ENCODE results near the gene PRKN. TPM values are rescaled to one million over a fixed set of nuclear protein-coding genes. Genes with fewer than 3 reads are reported as not detected.

The PRKN gene
- total and polyA plus RNA-seq, 9 of the 15 experiments (the other 6 are each of a cell fraction or from before 2014, with no cell fraction given), result 0.03 to 0.96 (median 0.15) TPM; not detected in 2

DNA sequence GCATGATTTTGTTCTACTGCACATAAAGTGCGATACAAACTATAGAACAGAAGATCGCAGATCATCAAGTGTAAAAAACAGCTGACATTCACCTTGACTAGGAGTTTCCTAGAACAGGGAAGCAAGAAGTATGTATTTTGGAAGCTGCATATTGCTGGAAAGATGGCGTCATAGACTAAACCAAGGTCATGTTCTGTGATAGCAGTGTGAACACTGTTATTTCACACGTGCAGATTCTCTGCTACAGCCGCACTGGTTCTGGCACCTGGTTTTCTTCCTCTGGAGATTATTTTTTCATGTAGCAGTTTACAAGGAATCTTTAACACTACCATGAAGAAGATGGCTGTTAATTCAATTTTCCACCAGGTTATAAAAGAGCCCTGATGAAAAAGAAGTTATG lies 681.2 kb downstream of the PRKN start (continued):
- TF ChIP-seq, protein P1, sequence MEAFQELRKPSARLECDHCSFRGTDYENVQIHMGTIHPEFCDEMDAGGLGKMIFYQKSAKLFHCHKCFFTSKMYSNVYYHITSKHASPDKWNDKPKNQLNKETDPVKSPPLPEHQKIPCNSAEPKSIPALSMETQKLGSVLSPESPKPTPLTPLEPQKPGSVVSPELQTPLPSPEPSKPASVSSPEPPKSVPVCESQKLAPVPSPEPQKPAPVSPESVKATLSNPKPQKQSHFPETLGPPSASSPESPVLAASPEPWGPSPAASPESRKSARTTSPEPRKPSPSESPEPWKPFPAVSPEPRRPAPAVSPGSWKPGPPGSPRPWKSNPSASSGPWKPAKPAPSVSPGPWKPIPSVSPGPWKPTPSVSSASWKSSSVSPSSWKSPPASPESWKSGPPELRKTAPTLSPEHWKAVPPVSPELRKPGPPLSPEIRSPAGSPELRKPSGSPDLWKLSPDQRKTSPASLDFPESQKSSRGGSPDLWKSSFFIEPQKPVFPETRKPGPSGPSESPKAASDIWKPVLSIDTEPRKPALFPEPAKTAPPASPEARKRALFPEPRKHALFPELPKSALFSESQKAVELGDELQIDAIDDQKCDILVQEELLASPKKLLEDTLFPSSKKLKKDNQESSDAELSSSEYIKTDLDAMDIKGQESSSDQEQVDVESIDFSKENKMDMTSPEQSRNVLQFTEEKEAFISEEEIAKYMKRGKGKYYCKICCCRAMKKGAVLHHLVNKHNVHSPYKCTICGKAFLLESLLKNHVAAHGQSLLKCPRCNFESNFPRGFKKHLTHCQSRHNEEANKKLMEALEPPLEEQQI (IDR thresholded peaks at IDR 0.05), result no peak
- no peak for TF ChIP-seq TRIM24 (IDR thresholded peaks at IDR 0.05)
- TF ChIP-seq ZNF445 (CRISPR knock-in tag; IDR thresholded peaks at IDR 0.05; ENCODE audit: low read depth), result no peak

DNA sequence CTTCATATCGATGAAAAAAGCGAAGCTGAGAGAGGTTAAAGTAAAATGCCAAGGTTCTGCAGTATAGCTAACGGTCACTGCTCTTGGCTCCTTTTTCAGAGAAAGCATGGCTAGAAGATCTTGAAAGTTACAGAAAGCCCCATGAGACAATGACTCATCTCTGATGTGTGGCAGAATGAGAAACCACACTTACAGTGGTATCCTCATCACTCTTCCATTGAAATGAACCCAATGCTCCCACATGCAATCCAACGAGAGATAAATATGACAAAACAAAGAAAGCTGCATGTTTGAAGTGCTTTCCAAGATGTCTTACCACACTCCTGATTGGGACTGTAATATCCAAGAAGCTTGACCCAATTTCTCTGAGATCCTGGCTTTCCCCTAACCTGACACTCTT lies 694.9 kb downstream of the PRKN start:
- Histone ChIP-seq H3K4me1 (replicated peaks in 1 of 2; ENCODE audit: control insufficient read depth in 2 of 2, insufficient read depth in 2 of 2, low read length in 2 of 2) (no peaks in the 10 kb centered on the region), H4K20me1 (replicated peaks; ENCODE audit: control insufficient read depth, insufficient read depth, low read length) (no peaks in the 10 kb centered on the region), H3K9ac (ENCODE audit: insufficient read depth in 1 of 2, low read depth in 2 of 2, low read length in 2 of 2) (no peak overlapping the region), H3K27me3 (ENCODE audit: control insufficient read depth in 2 of 2, insufficient read depth in 2 of 2, low read length in 2 of 2) (no peaks in the 10 kb centered on the region), H3K9me1 (ENCODE audit: control insufficient read depth, insufficient read depth, low read length) (no peaks in the 10 kb centered on the region), H3K4me3 (no peak overlapping the region), H3K27ac (ENCODE audit: extremely low read depth, low read depth, low read length) (no peak overlapping the region), H3K9me3 (replicated peaks; ENCODE audit: control insufficient read depth, insufficient read depth, low read depth, low read length) (no peaks in the 10 kb centered on the region), H3K79me2 (ENCODE audit: control insufficient read depth, insufficient read depth, low read length) (no peaks in the 10 kb centered on the region), H3K4me2 (ENCODE audit: insufficient read depth, low read length) (no peak overlapping the region), H2AFZ (ENCODE audit: low read depth, low read length) (no peak overlapping the region), H3K36me3 (ENCODE audit: control insufficient read depth, insufficient read depth, low read length) (no peaks in the 10 kb centered on the region)
- DNase-seq (ENCODE audit: extremely low read depth in 1 of 4, low spot score in 3 of 4) (no peak), FAIRE-seq (no peak), ATAC-seq (no peak)
- ChIA-PET CTCF (ENCODE audit: low intra/inter-chr PET ratio) (no interaction called here), POLR2A (interaction anchor here (0.6 to 0.9 kb wide), 3 partner anchors 35 to 570 kb away, joined by 3 to 4 read pairs (median 3); no protein-coding TSS in a partner anchor)
- in situ Hi-C loops (cut with MboI) (no loop called here), intact Hi-C loops (cut with micrococcal nuclease) (no loop called here)
- no peak for TF ChIP-seq ZNF764 (CRISPR knock-in tag; IDR thresholded peaks at IDR 0.05; ENCODE audit: low read depth)
- no peak for TF ChIP-seq ZKSCAN3 (CRISPR knock-in tag; IDR thresholded peaks at IDR 0.05)
- no peak for TF ChIP-seq RFX7 (CRISPR knock-in tag; IDR thresholded peaks at IDR 0.05)
- TF ChIP-seq ZNF316 (IDR thresholded peaks at IDR 0.05), result no peak
- TF ChIP-seq HSF4 (CRISPR knock-in tag; IDR thresholded peaks at IDR 0.05; ENCODE audit: borderline replicate concordance), result no peak
- no peak for TF ChIP-seq KAT2B (IDR thresholded peaks at IDR 0.05; ENCODE audit: low read depth, low read length)
- TF ChIP-seq CBX1 (IDR thresholded peaks at IDR 0.05; ENCODE audit: low read depth), result no peak
- TF ChIP-seq SRSF1 (IDR thresholded peaks at IDR 0.05; ENCODE audit: low read depth, low read length), result no peak
- TF ChIP-seq, protein P2, sequence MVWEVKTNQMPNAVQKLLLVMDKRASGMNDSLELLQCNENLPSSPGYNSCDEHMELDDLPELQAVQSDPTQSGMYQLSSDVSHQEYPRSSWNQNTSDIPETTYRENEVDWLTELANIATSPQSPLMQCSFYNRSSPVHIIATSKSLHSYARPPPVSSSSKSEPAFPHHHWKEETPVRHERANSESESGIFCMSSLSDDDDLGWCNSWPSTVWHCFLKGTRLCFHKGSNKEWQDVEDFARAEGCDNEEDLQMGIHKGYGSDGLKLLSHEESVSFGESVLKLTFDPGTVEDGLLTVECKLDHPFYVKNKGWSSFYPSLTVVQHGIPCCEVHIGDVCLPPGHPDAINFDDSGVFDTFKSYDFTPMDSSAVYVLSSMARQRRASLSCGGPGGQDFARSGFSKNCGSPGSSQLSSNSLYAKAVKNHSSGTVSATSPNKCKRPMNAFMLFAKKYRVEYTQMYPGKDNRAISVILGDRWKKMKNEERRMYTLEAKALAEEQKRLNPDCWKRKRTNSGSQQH (CRISPR knock-in tag; IDR thresholded peaks at IDR 0.05), result no peak
- TF ChIP-seq CBX2 (IDR thresholded peaks at IDR 0.05; ENCODE audit: insufficient read depth, low read length, poor library complexity, severe bottlenecking), result no peak
- no TSS peak for BruUV-seq (replicated peaks)
- WGBS (ENCODE audit: insufficient coverage, low coverage, missing lambda C conversion rate), result 0% methylated on average over 4 of the region's 4 CpGs
